H1 (cell line): ENCODE measurements around the gene GRIA1. TPM values are rescaled to one million over a fixed set of nuclear protein-coding genes. Genes with fewer than 3 reads are reported as not detected.

Experiments
- polyA plus RNA-seq, 7 experiments: library from polyadenylated mRNA; depleted of rRNA in 3 of 7; stranded (reverse) in 5 of 7; unstranded in 2 of 7; fragments of >200 nt in 5 of 7; fragments of 200-250 nt in 2 of 7; gene quantifications; 1 replicate in 5 of 7; 2 replicates in 1 of 7; 4 replicates in 1 of 7; pipeline versions ENCODE4 v1.2.1 to v1.2.3, GENCODE V29; 2011 to 2013; ENCODE audit warnings: missing spikeins in 2 of 7, mixed read lengths in 2 of 7
- total RNA-seq: library from RNA; stranded (reverse); fragmentation: NEBNext Ultra II Directional; extraction: Animal tissue kit (Norgen Biotek cat#: 25700); gene quantifications from 2 replicates; pipeline ENCODE4 v1.2.1, GENCODE V29; 2021
- TF ChIP-seq, protein P1 (sequence below), 3 experiments: IDR thresholded peaks; 1 replicate in 2 of 3; 2 replicates in 1 of 3; pipeline versions ENCODE4 v1.5.1 to v1.6.1; 2011; ENCODE audit warnings: low read length in 3 of 3, mild to moderate bottlenecking in 3 of 3, inconsistent platforms in 2 of 3, low read depth in 1 of 3, moderate library complexity in 1 of 3; ENCODE audit not compliant: insufficient read depth in 1 of 3; ENCODE audit errors: control extremely low read depth in 1 of 3

GRIA1 gene
- total and polyA plus RNA-seq, 2 of the 8 experiments (the other 6 are each of a cell fraction or from before 2014, with no cell fraction given): 0.97 to 2.5 TPM

DNA sequence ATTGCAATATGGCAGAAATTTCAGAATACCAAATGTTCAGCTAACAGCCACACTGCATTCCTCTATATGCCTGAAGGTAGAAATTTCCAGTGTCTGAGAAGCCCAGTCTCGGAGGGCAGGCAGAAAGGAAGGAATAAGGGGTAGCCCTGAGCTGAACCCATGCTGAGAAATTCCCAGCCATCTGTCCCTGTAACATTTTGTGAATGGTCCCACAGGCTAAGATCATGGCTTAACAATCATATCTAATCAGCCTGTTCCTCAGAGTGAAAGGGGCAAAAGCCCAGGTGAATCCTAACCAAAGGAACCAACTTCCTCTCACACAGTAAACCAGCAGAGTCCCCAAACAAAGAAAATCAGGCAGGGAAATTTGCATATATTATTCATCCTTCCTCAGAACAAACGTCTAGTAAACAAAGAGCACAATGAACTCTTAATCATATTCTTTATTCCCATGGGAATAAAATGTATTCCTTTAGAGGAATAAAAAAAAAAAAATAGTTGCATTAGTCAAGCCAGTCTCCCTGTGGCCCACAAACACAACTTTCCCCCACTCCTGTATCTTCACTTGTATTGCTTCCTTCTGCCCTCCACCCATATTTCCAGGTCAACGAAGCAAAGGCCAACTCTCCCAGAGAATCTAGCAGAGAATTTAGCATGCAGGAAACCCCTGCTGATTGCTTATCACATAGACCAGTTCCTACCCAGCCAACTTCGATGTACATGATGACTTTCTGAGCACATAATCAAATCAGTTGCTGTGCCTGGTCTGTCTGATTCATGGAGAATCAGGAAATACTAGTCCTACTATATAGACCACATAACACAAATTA lies 290.6 kb downstream of the GRIA1 start (continued):
- TF ChIP-seq, protein P1, sequence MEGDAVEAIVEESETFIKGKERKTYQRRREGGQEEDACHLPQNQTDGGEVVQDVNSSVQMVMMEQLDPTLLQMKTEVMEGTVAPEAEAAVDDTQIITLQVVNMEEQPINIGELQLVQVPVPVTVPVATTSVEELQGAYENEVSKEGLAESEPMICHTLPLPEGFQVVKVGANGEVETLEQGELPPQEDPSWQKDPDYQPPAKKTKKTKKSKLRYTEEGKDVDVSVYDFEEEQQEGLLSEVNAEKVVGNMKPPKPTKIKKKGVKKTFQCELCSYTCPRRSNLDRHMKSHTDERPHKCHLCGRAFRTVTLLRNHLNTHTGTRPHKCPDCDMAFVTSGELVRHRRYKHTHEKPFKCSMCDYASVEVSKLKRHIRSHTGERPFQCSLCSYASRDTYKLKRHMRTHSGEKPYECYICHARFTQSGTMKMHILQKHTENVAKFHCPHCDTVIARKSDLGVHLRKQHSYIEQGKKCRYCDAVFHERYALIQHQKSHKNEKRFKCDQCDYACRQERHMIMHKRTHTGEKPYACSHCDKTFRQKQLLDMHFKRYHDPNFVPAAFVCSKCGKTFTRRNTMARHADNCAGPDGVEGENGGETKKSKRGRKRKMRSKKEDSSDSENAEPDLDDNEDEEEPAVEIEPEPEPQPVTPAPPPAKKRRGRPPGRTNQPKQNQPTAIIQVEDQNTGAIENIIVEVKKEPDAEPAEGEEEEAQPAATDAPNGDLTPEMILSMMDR (IDR thresholded peaks at IDR 0.05; ENCODE audit: control extremely low read depth in 1 of 3, insufficient read depth in 1 of 3, low read depth in 1 of 3, low read length in 3 of 3): no peak
